ENCODE data around the gene FLNB. TPM values are rescaled to one million over a fixed set of nuclear protein-coding genes. Genes with fewer than 3 reads are reported as not detected.
A peak's percentile ranks its signal among the peaks of the same experiment; 100 is the strongest.

Gene FLNB
- total and polyA plus RNA-seq, 5 donors, result 22.9 to 44.9 (median 34.0) TPM

GRCh38 chr3:58116161-58116955 lies 108.1 kb downstream of the FLNB start:
- Histone ChIP-seq H3K9me3 (ENCODE audit: control insufficient read depth, low read length) (no peaks in the 10 kb centered on the region), H3K4me3 (ENCODE audit: low read length) (no peak overlapping the region), H3K27me3 (ENCODE audit: control insufficient read depth, insufficient read depth) (no peaks in the 10 kb centered on the region), H3K4me1 (ENCODE audit: control insufficient read depth, insufficient read depth, low read length) (peaks cover 28% of the 10 kb centered on the region), H3K27ac (ENCODE audit: low read length) (peak overlapping the region; percentile 15)
- intact Hi-C loops (cut with DNase I), result loop anchor here in 1 of 4 donors (10.0 kb wide), 1 partner anchor 102 kb away; no protein-coding TSS in a partner anchor
- ATAC-seq, result no peak
- no peak for DNase-seq
- 94% methylated on average over 12 of the region's 12 CpGs for WGBS

GRCh38 chr3:58116985-58117384 lies 108.8 kb downstream of the FLNB start:
- DNase-seq (no peak), ATAC-seq (no peak)
- no peak overlapping the region for H3K4me3 ChIP-seq (ENCODE audit: low read length)
- intact Hi-C loops (cut with DNase I), result loop anchor here in 1 of 4 donors (10.0 kb wide), 1 partner anchor 102 kb away; no protein-coding TSS in a partner anchor
- WGBS, result 56% methylated on average over 4 of the region's 4 CpGs
- no peaks in the 10 kb centered on the region for H3K9me3 ChIP-seq (ENCODE audit: control insufficient read depth, low read length)
- no peak overlapping the region for H3K27ac ChIP-seq (ENCODE audit: low read length)
- H3K4me1 ChIP-seq (ENCODE audit: control insufficient read depth, insufficient read depth, low read length), result peaks cover 28% of the 10 kb centered on the region
- no peaks in the 10 kb centered on the region for H3K27me3 ChIP-seq (ENCODE audit: control insufficient read depth, insufficient read depth)

- peak; percentile 63 to 88 (median 69) for DNase-seq
- Histone ChIP-seq H3K9me3 (ENCODE audit: control insufficient read depth, low read length) (no peaks in the 10 kb centered on the region), H3K4me1 (ENCODE audit: control insufficient read depth, insufficient read depth, low read length) (peaks cover 28% of the 10 kb centered on the region), H3K27ac (ENCODE audit: low read length) (peak overlapping the region; percentile 63), H3K4me3 (ENCODE audit: low read length) (no peak overlapping the region), H3K27me3 (ENCODE audit: control insufficient read depth, insufficient read depth) (no peaks in the 10 kb centered on the region)
- WGBS, result 48% methylated on average over 14 of the region's 14 CpGs
- peak; percentile 36 to 42 for ATAC-seq
- intact Hi-C loops (cut with DNase I), result loop anchor here in 1 of 4 donors (10.0 kb wide), 1 partner anchor 103 kb away; no protein-coding TSS in a partner anchor
Observed at GRCh38 chr3:58117561-58118181, 109.4 kb downstream of the FLNB start.

GRCh38 chr3:58119186-58119585 lies 111.0 kb downstream of the FLNB start:
- intact Hi-C loops (cut with DNase I), result loop anchor here in 1 of 4 donors (10.0 kb wide), 1 partner anchor 104 kb away; no protein-coding TSS in a partner anchor
- Histone ChIP-seq H3K27me3 (ENCODE audit: control insufficient read depth, insufficient read depth) (no peaks in the 10 kb centered on the region), H3K27ac (ENCODE audit: low read length) (peak overlapping the region; percentile 13), H3K4me3 (ENCODE audit: low read length) (no peak overlapping the region), H3K9me3 (ENCODE audit: control insufficient read depth, low read length) (no peaks in the 10 kb centered on the region), H3K4me1 (ENCODE audit: control insufficient read depth, insufficient read depth, low read length) (peaks cover 28% of the 10 kb centered on the region)
- 86% methylated on average over 6 of the region's 6 CpGs for WGBS
- ATAC-seq (no peak), DNase-seq (no peak)

- H3K4me3 ChIP-seq (ENCODE audit: low read length), result no peak overlapping the region
- peak overlapping the region; percentile 80 for H3K27ac ChIP-seq (ENCODE audit: low read length)
- DNase-seq (peak in 2 of 3 donors; percentile 33 to 79), ATAC-seq (peak; percentile 84 to 87)
- intact Hi-C loops (cut with DNase I), result no loop called here
- H3K9me3 ChIP-seq (ENCODE audit: control insufficient read depth, low read length), result no peaks in the 10 kb centered on the region
- H3K4me1 ChIP-seq (ENCODE audit: control insufficient read depth, insufficient read depth, low read length), result peaks cover 28% of the 10 kb centered on the region
- WGBS, result 21% methylated on average over 10 of the region's 10 CpGs
- no peaks in the 10 kb centered on the region for H3K27me3 ChIP-seq (ENCODE audit: control insufficient read depth, insufficient read depth)
Observed at GRCh38 chr3:58120075-58120812, 112.0 kb downstream of the FLNB start.

- intact Hi-C loops (cut with DNase I), result no loop called here
- Histone ChIP-seq H3K4me1 (ENCODE audit: control insufficient read depth, insufficient read depth, low read length) (peaks cover 28% of the 10 kb centered on the region), H3K27me3 (ENCODE audit: control insufficient read depth, insufficient read depth) (no peaks in the 10 kb centered on the region)
Observed at GRCh38 chr3:58121183-58121582, 113.0 kb downstream of the FLNB start.

GRCh38 chr3:58122936-58123700 lies 114.9 kb downstream of the FLNB start:
- DNase-seq, result no peak
- Histone ChIP-seq H3K4me1 (ENCODE audit: control insufficient read depth, insufficient read depth, low read length) (peaks cover 18% of the 10 kb centered on the region), H3K27ac (ENCODE audit: low read length) (no peak overlapping the region), H3K27me3 (ENCODE audit: control insufficient read depth, insufficient read depth) (no peaks in the 10 kb centered on the region), H3K9me3 (ENCODE audit: control insufficient read depth, low read length) (no peaks in the 10 kb centered on the region), H3K4me3 (ENCODE audit: low read length) (no peak overlapping the region)
- intact Hi-C loops (cut with DNase I), result no loop called here
- ATAC-seq, result no peak
- 95% methylated on average over 41 of the region's 41 CpGs for WGBS

More at GRCh38 chr3:58121183-58121582, 113.0 kb downstream of the FLNB start:
- peak in 1 of 2 donors; percentile 10 for ATAC-seq
- Histone ChIP-seq H3K27ac (ENCODE audit: low read length) (peak overlapping the region; percentile 43), H3K4me3 (ENCODE audit: low read length) (no peak overlapping the region), H3K9me3 (ENCODE audit: control insufficient read depth, low read length) (no peaks in the 10 kb centered on the region)
- DNase-seq, result peak in 1 of 3 donors; percentile 64
- 79% methylated on average over 11 of the region's 11 CpGs for WGBS

GRCh38 chr3:58124387-58124786 lies 116.2 kb downstream of the FLNB start:
- no peaks in the 10 kb centered on the region for H3K9me3 ChIP-seq (ENCODE audit: control insufficient read depth, low read length)
- intact Hi-C loops (cut with DNase I), result no loop called here
- H3K27ac ChIP-seq (ENCODE audit: low read length), result no peak overlapping the region
- 91% methylated on average over 8 of the region's 8 CpGs for WGBS
- H3K27me3 ChIP-seq (ENCODE audit: control insufficient read depth, insufficient read depth), result no peaks in the 10 kb centered on the region
- peaks cover 12% of the 10 kb centered on the region for H3K4me1 ChIP-seq (ENCODE audit: control insufficient read depth, insufficient read depth, low read length)
- ATAC-seq (no peak), DNase-seq (no peak)
- no peak overlapping the region for H3K4me3 ChIP-seq (ENCODE audit: low read length)

- WGBS, result 85% methylated on average over 10 of the region's 10 CpGs
- no peaks in the 10 kb centered on the region for H3K4me1 ChIP-seq (ENCODE audit: control insufficient read depth, insufficient read depth, low read length)
- H3K27ac ChIP-seq (ENCODE audit: low read length), result no peak overlapping the region
- DNase-seq (no peak), ATAC-seq (no peak)
- intact Hi-C loops (cut with DNase I), result no loop called here
- H3K27me3 ChIP-seq (ENCODE audit: control insufficient read depth, insufficient read depth), result no peaks in the 10 kb centered on the region
- H3K4me3 ChIP-seq (ENCODE audit: low read length), result no peak overlapping the region
- H3K9me3 ChIP-seq (ENCODE audit: control insufficient read depth, low read length), result no peaks in the 10 kb centered on the region
Observed at GRCh38 chr3:58129041-58129770, 121.0 kb downstream of the FLNB start.

GRCh38 chr3:58130591-58130990 lies 122.4 kb downstream of the FLNB start:
- intact Hi-C loops (cut with DNase I), result no loop called here
- no peak overlapping the region for H3K27ac ChIP-seq (ENCODE audit: low read length)
- H3K9me3 ChIP-seq (ENCODE audit: control insufficient read depth, low read length), result no peaks in the 10 kb centered on the region
- no peaks in the 10 kb centered on the region for H3K27me3 ChIP-seq (ENCODE audit: control insufficient read depth, insufficient read depth)
- 96% methylated on average over 11 of the region's 11 CpGs for WGBS
- ATAC-seq (peak in 1 of 2 donors; percentile 13), DNase-seq (no peak)
- no peaks in the 10 kb centered on the region for H3K4me1 ChIP-seq (ENCODE audit: control insufficient read depth, insufficient read depth, low read length)
- no peak overlapping the region for H3K4me3 ChIP-seq (ENCODE audit: low read length)

All from right cardiac atrium (tissue), 5 donors.